ENCODE data around the gene MPP3. TPM values are rescaled to one million over a fixed set of nuclear protein-coding genes. Genes with fewer than 3 reads are reported as not detected.

The MPP3 gene
- total and polyA plus RNA-seq, 9 donors = 2.7 to 17.2 (median 3.1) TPM

- WGBS, 3 donors = 70 to 72% (median 70%) methylated on average over 12 of the region's 12 CpGs
- DNase-seq = peak in 1 of 5 donors; percentile 59
- no peak overlapping the region for H3K4me3 ChIP-seq
These were observed 27.3 kb upstream of the MPP3 start for GRCh38 chr17:43860077-43860725.

GRCh38 chr17:43857957-43858600 lies 25.1 kb upstream of the MPP3 start:
- H3K4me1 ChIP-seq (ENCODE audit: insufficient read depth) = peaks cover 5% of the 10 kb centered on the region
- no peaks in the 10 kb centered on the region for H3K36me3 ChIP-seq
- intact Hi-C loops (cut with DNase I) = no loop called here
- H3K27me3 ChIP-seq = no peaks in the 10 kb centered on the region
- H3K27ac ChIP-seq = no peak overlapping the region
- H3K4me3 ChIP-seq = no peak overlapping the region
- no peak for TF ChIP-seq POLR2A (IDR thresholded peaks at IDR 0.05)
- no peak for TF ChIP-seq CTCF (IDR thresholded peaks at IDR 0.05)
- TF ChIP-seq EP300 (IDR thresholded peaks at IDR 0.05) = no peak
- 64 to 69% (median 66%) methylated on average over 12 of the region's 12 CpGs for WGBS, 3 donors
- DNase-seq = no peak
- no peaks in the 10 kb centered on the region for H3K9me3 ChIP-seq

More at GRCh38 chr17:43860077-43860725, 27.3 kb upstream of the MPP3 start:
- H3K27ac ChIP-seq = no peak overlapping the region
- no peaks in the 10 kb centered on the region for H3K27me3 ChIP-seq
- H3K36me3 ChIP-seq = no peaks in the 10 kb centered on the region
- peaks cover 5% of the 10 kb centered on the region for H3K4me1 ChIP-seq (ENCODE audit: insufficient read depth)
- TF ChIP-seq EP300 (IDR thresholded peaks at IDR 0.05) = no peak
- TF ChIP-seq CTCF (IDR thresholded peaks at IDR 0.05) = no peak
- no peak for TF ChIP-seq POLR2A (IDR thresholded peaks at IDR 0.05)
- intact Hi-C loops (cut with DNase I) = no loop called here
- H3K9me3 ChIP-seq = no peaks in the 10 kb centered on the region

GRCh38 chr17:43857141-43857540 lies 24.2 kb upstream of the MPP3 start:
- intact Hi-C loops (cut with DNase I) = no loop called here
- Histone ChIP-seq H3K4me3 (no peak overlapping the region), H3K4me1 (ENCODE audit: insufficient read depth) (peaks cover 5% of the 10 kb centered on the region), H3K27ac (no peak overlapping the region), H3K9me3 (no peaks in the 10 kb centered on the region), H3K36me3 (no peaks in the 10 kb centered on the region), H3K27me3 (no peaks in the 10 kb centered on the region)
- WGBS, 3 donors = 94 to 96% (median 95%) methylated on average over 5 of the region's 5 CpGs
- DNase-seq = no peak
- TF ChIP-seq CTCF (IDR thresholded peaks at IDR 0.05) (no peak), POLR2A (IDR thresholded peaks at IDR 0.05) (no peak), EP300 (IDR thresholded peaks at IDR 0.05) (no peak)

GRCh38 chr17:43856141-43856540 lies 23.2 kb upstream of the MPP3 start:
- intact Hi-C loops (cut with DNase I) = no loop called here
- H3K9me3 ChIP-seq = no peaks in the 10 kb centered on the region
- DNase-seq = no peak
- TF ChIP-seq EP300 (IDR thresholded peaks at IDR 0.05) = no peak
- no peak for TF ChIP-seq POLR2A (IDR thresholded peaks at IDR 0.05)
- no peak for TF ChIP-seq CTCF (IDR thresholded peaks at IDR 0.05)
- 82 to 84% (median 83%) methylated on average over 3 of the region's 3 CpGs for WGBS, 3 donors
- no peak overlapping the region for H3K27ac ChIP-seq
- no peaks in the 10 kb centered on the region for H3K27me3 ChIP-seq
- H3K4me1 ChIP-seq (ENCODE audit: insufficient read depth) = peaks cover 1% of the 10 kb centered on the region
- H3K36me3 ChIP-seq = no peaks in the 10 kb centered on the region
- no peak overlapping the region for H3K4me3 ChIP-seq

Measured in ovary (tissue), 9 donors.